NT2/D1 (cell line): ENCODE measurements around the gene NIPAL3.

Source experiments
- DNase-seq: peaks from one replicate; pipeline ENCODE4 v3.0.0-alpha.2; 2011; ENCODE audit warnings: low read depth, low spot score
- H3K27me3 ChIP-seq: 2 replicates; pipeline ENCODE4 v1.6.0; 2011; ENCODE audit warnings: mild to moderate bottlenecking; ENCODE audit not compliant: insufficient read length, insufficient read depth
- H3K36me3 ChIP-seq: 2 replicates; pipeline ENCODE4 v1.6.1; 2011; ENCODE audit warnings: mild to moderate bottlenecking, low read length, mixed read lengths; ENCODE audit not compliant: insufficient read depth, insufficient read length
- H3K4me1 ChIP-seq: 2 replicates; pipeline ENCODE4 v1.5.1; 2011; ENCODE audit not compliant: insufficient read depth, insufficient read length
- H3K4me3 ChIP-seq: 2 replicates; pipeline ENCODE4 v1.5.1; 2011; ENCODE audit warnings: low read depth; ENCODE audit not compliant: insufficient read length
- H3K9ac ChIP-seq: 2 replicates; pipeline ENCODE4 v1.6.0; 2011; ENCODE audit warnings: low read depth; ENCODE audit not compliant: insufficient read length
- H3K9me3 ChIP-seq: 2 replicates; pipeline ENCODE4 v1.5.1; 2011; ENCODE audit warnings: mild to moderate bottlenecking, low read length; ENCODE audit not compliant: insufficient read depth
- SUZ12 ChIP-seq: IDR thresholded peaks from 2 replicates; pipeline ENCODE4 v1.6.1; 2011; ENCODE audit not compliant: insufficient read length, insufficient read depth; ENCODE audit errors: extremely low read depth
- YY1 ChIP-seq: IDR thresholded peaks from 2 replicates; pipeline ENCODE4 v1.6.1; 2011; ENCODE audit not compliant: insufficient read length, insufficient read depth
- ZNF274 ChIP-seq: IDR thresholded peaks from 2 replicates; pipeline ENCODE4 v1.6.1; 2011; ENCODE audit warnings: mild to moderate bottlenecking, low read depth, low read length

The NIPAL3 gene

DNA sequence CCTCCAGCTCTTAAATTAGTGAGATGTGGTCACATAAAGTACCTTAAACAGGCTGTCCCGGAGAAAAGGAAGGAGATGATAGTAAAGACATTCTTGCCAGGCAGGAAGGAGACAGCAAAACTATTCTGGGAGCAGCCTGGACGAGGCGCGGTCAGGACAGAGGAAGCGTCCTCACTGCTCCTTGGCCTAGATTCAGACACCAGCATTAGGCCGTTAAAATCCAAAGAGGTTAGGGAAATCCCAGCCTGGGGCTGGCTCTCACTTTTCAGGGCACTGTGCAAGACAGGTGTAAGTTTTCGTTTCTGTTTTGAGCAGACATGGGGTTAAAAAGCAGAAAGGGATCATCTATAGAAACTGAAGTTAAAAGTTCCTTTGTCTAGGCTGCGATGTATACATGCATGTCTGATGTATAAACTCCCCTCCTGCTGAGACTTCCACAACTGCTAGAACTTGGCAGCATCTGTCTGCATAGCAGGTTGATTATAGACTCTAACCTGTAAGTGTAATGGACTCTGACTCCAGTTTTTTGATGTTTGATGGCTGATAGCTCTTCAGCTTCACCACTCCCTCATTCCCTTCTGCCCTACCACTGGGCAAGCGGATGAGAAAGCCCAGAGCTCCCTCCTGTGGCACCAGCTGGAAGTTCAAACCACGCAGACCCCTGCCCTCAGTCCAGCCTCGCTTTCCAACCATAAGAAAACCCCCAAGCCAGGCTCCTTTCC, 23.6 kb upstream of the NIPAL3 start:
- DNase-seq, result peak; percentile 80
- no peak overlapping the region for H3K4me3 ChIP-seq

GRCh38 chr1:24392604-24392946, 23.0 kb upstream of the NIPAL3 start:
- no peak overlapping the region for H3K9ac ChIP-seq
- TF ChIP-seq SUZ12, result no peak
- no peak for TF ChIP-seq ZNF274
- TF ChIP-seq YY1, result no peak
- DNase-seq, result no peak
- H3K4me1 ChIP-seq, result peaks cover 9% of the 10 kb centered on the region
- H3K4me3 ChIP-seq, result no peak overlapping the region
- H3K27me3 ChIP-seq, result no peaks in the 10 kb centered on the region
- H3K9me3 ChIP-seq, result no peaks in the 10 kb centered on the region
- peaks cover 15% of the 10 kb centered on the region for H3K36me3 ChIP-seq

More for the DNA sequence above, 23.6 kb upstream of the NIPAL3 start:
- TF ChIP-seq YY1, result no peak
- no peak for TF ChIP-seq ZNF274
- no peak for TF ChIP-seq SUZ12
- peaks cover 5% of the 10 kb centered on the region; the same call in 1 of the 2 replicates for H3K9me3 ChIP-seq
- H3K4me1 ChIP-seq, result peaks cover 9% of the 10 kb centered on the region
- H3K9ac ChIP-seq, result peak overlapping the region; percentile 59
- peaks cover 20% of the 10 kb centered on the region for H3K36me3 ChIP-seq
- no peaks in the 10 kb centered on the region for H3K27me3 ChIP-seq

DNA sequence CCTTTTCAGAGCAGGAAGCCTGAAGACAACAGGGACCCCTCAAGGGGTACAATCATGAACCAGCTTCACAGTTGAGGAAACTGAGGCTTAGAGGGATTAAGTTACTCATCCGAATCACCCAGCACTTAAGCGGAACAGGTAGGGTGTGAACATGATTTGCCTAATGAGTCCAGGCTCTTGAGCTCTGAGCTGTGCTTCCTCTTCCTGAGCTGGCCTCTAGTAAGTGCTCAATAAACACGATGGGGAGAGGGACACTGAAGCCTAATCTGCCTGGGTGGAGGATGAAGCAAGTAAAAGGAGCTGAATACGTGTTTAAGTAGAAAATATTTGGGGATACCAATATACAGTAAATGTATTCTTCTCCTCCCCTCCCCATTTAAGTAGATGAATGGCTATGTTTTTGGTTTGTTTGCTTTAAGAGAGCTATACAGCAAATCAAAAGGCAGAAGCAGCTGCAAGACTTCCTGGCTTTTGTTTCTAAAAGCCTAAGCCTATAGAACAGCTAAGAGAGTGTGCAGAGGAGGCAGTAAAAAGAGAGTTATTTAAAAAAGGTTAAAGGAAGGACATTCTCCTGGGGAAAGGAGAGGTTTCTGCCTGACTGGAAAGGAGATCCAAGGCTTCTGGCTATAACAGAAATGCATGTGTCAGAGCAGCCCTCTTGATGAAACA, 22.5 kb upstream of the NIPAL3 start:
- H3K36me3 ChIP-seq, result peaks cover 12% of the 10 kb centered on the region
- DNase-seq, result no peak
- no peaks in the 10 kb centered on the region for H3K9me3 ChIP-seq
- no peaks in the 10 kb centered on the region for H3K27me3 ChIP-seq
- peaks cover 9% of the 10 kb centered on the region for H3K4me1 ChIP-seq
- no peak overlapping the region for H3K9ac ChIP-seq
- H3K4me3 ChIP-seq, result no peak overlapping the region
- TF ChIP-seq SUZ12 (no peak), YY1 (no peak), ZNF274 (no peak)

- H3K4me1 ChIP-seq, result peaks cover 9% of the 10 kb centered on the region
- peak overlapping the region; percentile 23 for H3K9ac ChIP-seq
- no peaks in the 10 kb centered on the region for H3K9me3 ChIP-seq
- DNase-seq, result no peak
- H3K27me3 ChIP-seq, result no peaks in the 10 kb centered on the region
- TF ChIP-seq YY1 (no peak), ZNF274 (no peak), SUZ12 (no peak)
- H3K4me3 ChIP-seq, result no peak overlapping the region
- H3K36me3 ChIP-seq, result peaks cover 9% of the 10 kb centered on the region
These were observed 21.7 kb upstream of the NIPAL3 start for GRCh38 chr1:24393892-24394291.

DNA sequence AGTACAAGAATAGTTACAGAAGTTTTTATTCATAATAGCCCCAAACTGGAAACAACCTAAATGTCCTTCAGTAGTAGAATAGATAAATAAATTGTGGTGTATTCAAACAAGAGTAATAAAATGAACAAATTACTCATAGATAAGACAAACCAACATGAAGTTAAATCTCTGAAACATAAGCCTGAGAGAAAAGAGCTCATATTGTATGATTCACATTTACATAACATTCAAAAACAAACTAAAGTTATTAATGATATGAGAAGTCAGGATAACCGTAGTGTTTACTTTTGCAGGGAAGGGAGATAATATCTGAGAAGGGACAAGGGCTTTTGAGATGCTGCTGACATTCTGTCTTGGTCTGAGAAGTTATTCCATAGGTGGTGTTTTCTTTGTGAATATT, 15.5 kb upstream of the NIPAL3 start:
- Histone ChIP-seq H3K36me3 (peaks cover 11% of the 10 kb centered on the region), H3K9me3 (no peaks in the 10 kb centered on the region), H3K4me1 (no peaks in the 10 kb centered on the region), H3K4me3 (no peak overlapping the region), H3K9ac (no peak overlapping the region), H3K27me3 (no peaks in the 10 kb centered on the region)
- no peak for TF ChIP-seq SUZ12
- TF ChIP-seq ZNF274, result no peak
- no peak for TF ChIP-seq YY1
- DNase-seq, result no peak

GRCh38 chr1:24403806-24404205, 11.8 kb upstream of the NIPAL3 start:
- Histone ChIP-seq H3K9ac (no peak overlapping the region), H3K9me3 (no peaks in the 10 kb centered on the region), H3K36me3 (peaks cover 11% of the 10 kb centered on the region), H3K4me3 (no peak overlapping the region), H3K4me1 (no peaks in the 10 kb centered on the region), H3K27me3 (no peaks in the 10 kb centered on the region)
- DNase-seq, result no peak
- TF ChIP-seq ZNF274, result no peak
- no peak for TF ChIP-seq YY1
- TF ChIP-seq SUZ12, result no peak

DNA sequence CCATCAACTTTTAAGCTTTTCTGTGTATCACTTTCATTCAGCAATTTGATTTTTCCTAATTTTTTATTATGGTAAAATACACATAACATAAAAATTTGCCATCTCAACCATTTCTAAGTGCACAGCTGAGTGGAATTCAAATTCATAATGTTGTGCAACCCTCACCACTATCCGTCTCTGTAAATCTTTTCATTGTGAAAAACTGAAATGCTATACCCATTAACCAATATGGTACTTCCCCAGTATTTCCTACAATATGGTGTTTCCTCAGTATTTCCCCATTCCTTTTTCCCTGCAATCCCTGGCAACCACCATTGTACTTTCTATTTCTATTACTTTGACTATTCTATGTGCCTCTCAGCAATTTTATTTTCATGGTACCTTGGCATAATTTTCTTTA, 8.8 kb upstream of the NIPAL3 start:
- Histone ChIP-seq H3K9me3 (no peaks in the 10 kb centered on the region), H3K36me3 (peaks cover 3% of the 10 kb centered on the region), H3K4me3 (no peak overlapping the region), H3K27me3 (no peaks in the 10 kb centered on the region), H3K9ac (no peak overlapping the region), H3K4me1 (no peaks in the 10 kb centered on the region)
- TF ChIP-seq YY1 (no peak), ZNF274 (no peak), SUZ12 (no peak)
- no peak for DNase-seq
